GM12864 (cell line): Measurements from ENCODE around the gene EBI3.
"Not testable (repeated sequence)": the region's sequence is repeated elsewhere in the genome, so short reads cannot be mapped to it uniquely, and the experiment has no call there.

Source experiments
- DNase-seq: peaks from one replicate; pipeline ENCODE4 v3.0.0-alpha.2; 2011; ENCODE audit warnings: low read depth
- H3K4me3 ChIP-seq: 2 replicates; pipeline ENCODE4 v1.5.1; 2011; ENCODE audit warnings: mild to moderate bottlenecking, low read depth, low read length, control low read depth
- TF ChIP-seq, protein P1 (sequence below): IDR thresholded peaks from 2 replicates; pipeline ENCODE4 v1.5.1; 2011; ENCODE audit warnings: low read depth, mild to moderate bottlenecking, moderate library complexity, low read length, control low read depth, inconsistent platforms; ENCODE audit errors: missing control alignments

EBI3 gene

DNA sequence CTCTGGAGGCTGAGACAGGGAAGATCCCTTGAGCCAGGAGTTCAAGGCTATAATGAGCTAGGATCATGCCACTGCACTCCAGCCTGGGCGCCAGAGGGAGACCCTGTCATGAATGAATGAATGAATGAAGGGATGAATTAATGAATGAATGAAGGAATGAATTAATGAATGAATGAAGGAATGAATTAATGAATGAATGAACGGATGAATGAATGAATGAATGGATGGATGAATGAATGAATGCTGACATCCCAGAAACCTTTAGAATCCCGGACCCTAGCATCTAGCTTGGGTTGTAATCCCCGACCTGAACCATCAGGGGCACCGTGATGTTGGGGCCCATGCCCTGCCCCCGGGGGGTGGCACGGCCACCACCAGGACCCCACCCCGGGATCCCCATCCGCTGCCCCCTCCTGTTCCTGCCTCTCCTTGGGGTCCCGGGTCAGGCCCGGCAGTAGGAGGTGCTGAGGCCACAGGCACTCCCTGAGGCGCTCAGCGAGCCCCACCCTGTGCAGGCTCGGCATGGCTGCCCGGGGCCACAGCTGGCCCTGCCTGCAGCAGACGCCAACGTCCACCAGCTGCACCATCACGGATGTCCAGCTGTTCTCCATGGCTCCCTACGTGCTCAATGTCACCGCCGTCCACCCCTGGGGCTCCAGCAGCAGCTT is 3.4 kb downstream of the EBI3 start:
- DNase-seq = no peak
- H3K4me3 ChIP-seq = peak overlapping the region; percentile 12
- TF ChIP-seq, protein P1, sequence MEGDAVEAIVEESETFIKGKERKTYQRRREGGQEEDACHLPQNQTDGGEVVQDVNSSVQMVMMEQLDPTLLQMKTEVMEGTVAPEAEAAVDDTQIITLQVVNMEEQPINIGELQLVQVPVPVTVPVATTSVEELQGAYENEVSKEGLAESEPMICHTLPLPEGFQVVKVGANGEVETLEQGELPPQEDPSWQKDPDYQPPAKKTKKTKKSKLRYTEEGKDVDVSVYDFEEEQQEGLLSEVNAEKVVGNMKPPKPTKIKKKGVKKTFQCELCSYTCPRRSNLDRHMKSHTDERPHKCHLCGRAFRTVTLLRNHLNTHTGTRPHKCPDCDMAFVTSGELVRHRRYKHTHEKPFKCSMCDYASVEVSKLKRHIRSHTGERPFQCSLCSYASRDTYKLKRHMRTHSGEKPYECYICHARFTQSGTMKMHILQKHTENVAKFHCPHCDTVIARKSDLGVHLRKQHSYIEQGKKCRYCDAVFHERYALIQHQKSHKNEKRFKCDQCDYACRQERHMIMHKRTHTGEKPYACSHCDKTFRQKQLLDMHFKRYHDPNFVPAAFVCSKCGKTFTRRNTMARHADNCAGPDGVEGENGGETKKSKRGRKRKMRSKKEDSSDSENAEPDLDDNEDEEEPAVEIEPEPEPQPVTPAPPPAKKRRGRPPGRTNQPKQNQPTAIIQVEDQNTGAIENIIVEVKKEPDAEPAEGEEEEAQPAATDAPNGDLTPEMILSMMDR = no peak

DNA sequence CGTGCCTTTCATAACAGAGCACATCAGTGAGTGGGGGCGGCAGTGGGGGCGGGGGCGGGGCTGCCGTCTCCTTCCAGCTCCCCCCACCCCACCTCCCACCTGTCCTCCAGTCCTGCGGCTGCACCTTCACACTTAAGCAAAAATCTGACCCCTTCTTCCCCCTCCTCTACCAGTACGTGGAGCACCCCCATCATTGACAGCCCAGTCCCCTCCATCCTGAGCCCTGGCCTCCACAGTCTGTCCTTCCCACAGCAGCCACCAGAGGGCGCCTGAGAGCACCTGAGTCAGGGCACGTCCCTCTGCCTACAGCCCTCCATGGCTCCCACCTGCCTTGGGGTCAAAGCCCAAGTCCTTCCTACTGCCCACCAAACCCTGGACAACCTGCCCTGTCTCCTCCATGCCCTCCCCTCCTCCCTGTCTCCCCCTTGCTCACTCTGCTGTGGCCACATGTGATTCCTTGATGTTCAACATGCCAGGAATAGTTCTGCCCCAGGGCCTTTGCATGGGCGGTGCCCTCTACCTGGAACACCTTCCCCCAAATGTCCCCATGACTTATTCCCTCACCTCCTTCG is 4.0 kb downstream of the EBI3 start:
- H3K4me3 ChIP-seq = no peak overlapping the region
- DNase-seq = no peak
- TF ChIP-seq, protein P1 = peak; percentile 99

DNA sequence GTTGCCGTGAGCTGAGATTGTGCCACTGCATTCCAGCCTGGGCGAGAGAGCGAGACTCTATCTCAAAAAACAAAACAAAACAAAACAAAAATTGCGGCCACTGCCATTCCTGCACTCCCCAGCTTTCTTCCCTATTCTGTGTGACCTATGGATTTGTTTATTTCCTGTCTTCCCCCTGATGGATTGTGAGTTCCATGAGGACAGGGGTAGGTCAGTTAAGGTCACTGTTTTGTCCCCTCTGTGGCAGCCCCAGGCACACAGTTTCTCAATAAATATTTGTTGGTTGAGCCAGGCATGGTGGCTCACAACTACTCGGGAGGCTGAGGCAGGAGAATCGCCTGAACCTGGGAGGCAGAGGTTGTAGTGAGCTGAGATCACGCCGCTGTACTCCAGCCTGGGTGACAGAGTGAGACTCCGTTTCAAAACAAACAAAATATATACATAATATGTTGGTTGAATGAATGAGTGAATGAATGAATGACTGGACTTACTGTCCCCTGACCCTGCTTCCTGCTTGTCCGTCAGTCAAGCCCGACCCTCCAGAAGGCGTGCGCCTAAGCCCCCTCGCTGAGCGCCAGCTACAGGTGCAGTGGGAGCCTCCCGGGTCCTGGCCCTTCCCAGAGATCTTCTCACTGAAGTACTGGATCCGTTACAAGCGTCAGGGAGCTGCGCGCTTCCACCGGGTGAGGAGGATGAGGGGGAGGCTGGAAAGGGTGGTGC is 5.0 kb downstream of the EBI3 start:
- no peak overlapping the region for H3K4me3 ChIP-seq
- DNase-seq = no peak
- TF ChIP-seq, protein P1 = no peak

DNA sequence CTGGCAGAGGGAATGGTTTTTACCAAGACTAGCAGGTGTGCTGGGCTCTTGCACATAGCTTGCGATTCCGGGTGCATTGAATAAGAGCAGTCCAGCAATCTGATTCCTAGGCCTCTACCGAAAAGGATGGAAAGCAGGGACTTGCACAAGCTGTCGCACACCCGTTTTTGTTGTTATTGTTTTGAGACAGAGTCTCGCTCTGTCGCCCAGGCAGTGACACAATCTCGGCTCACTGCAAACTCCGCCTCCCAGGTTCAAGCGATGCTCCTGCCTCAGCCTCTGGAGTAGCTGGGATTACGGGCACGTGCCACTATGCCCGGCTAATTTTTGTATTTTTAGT is 5.5 kb downstream of the EBI3 start:
- no peak overlapping the region for H3K4me3 ChIP-seq
- no peak for DNase-seq
- TF ChIP-seq, protein P1 = no peak

DNA sequence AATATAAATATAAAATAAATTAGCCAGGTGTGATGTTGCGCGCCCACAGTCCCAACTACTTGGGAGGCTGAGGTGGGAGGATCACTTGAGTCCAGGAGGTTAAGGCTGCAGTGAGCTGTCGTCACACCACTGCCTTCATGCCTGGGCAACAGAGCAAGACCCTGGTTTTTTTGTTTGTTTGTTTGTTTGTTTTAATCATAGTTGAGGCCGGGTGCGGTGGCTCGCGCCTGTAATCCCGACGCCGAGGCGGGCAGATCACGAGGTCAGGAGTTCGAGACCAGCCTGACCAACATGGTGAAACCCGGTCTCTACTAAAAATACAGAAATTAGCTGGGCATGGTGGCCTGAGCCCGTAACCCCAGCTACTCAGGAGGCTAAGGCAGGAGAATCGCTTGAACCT is 8.2 kb downstream of the EBI3 start:
- DNase-seq, H3K4me3 ChIP-seq: not testable (repeated sequence)

DNA sequence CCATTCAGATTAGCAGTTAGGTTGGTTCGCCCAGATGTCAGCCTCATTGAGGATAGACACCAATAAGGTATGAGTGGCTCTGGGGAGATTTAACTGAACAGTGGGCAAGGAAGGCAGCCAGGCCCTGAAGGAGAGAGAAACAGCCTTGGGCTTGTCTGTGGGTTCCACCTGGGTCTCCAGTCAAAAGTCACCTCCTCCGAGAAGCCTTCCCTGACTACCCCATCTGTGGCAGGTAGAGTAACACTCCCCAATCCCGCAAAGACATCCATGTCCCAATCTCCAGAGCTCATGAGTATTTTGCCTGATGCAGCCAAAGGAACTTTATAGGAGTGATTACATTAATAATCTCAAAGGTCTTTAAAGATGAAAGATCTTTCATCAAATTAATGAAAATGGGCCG is 9.5 kb downstream of the EBI3 start:
- no peak for DNase-seq
- TF ChIP-seq, protein P1 = no peak

DNA sequence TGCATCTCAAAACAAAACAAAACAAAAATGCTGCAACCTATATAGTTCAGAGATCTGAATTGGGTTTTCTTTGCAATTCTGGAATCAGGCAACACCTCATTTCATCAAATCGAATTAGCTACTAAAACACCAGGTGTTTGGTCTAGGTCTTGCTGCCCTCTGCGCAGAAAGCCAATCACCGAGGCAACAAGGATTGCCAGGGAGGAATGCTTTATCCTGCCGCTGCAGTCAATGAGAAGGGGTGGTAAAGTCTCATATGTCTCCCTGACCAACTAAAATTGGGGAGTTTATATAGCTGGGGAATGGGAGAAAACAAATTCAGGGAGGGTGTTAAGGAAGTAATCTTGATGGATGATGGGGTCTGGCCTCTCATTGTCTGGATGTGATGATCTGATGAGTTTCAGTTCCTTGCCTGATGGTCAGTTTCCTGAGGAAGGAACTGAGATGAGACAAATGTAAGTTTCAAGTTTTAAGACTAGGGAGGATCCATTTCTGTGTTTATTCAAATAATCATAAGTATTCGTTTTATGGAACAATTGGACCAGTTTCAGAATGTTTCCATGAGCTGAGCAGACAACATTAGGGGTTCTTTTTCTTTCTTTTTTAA is 12.6 kb downstream of the EBI3 start:
- DNase-seq = no peak
- no peak overlapping the region for H3K4me3 ChIP-seq
- TF ChIP-seq, protein P1 = no peak

More for the DNA sequence above, 9.5 kb downstream of the EBI3 start:
- H3K4me3 ChIP-seq = no peak overlapping the region

DNA sequence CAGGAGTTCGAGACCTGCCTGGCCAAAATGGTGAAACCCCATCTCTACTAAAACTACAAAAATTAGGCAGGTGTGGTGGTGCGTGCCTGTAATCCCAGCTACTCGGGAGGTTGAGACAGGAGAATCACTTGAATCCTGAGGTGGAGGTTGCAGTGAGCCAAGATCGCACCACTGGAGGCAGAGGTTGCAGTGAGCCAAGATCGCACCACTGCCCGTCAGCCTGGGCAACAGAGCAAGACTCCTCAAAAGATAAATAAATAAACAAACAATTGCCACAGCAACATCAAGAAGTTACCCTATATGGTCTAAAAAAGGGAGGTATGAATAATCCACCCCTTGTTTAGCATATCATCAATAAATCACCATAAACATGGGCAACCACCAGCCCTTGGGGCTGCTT is 16.6 kb downstream of the EBI3 start:
- H3K4me3 ChIP-seq, DNase-seq: not testable (repeated sequence)
